HepG2 (cell line): ENCODE data around the gene ANKRD52. TPM values are rescaled to one million over a fixed set of nuclear protein-coding genes. Genes with fewer than 3 reads are reported as not detected.
A peak's percentile ranks its signal among the peaks of the same experiment; 100 is the strongest.

Experiments
- AGO2 ChIP-seq: fragments of 200-400 bp; formaldehyde crosslinking; optimal IDR thresholded peaks from 2 replicates; pipeline ENCODE3; 2017; ENCODE audit warnings: mild to moderate bottlenecking, low read depth, low read length, moderate library complexity
- FOXC1 ChIP-seq: sonication (generic); formaldehyde crosslinking; IDR thresholded peaks from 2 replicates; pipeline ENCODE4 v1.8.0; 2022; ENCODE audit warnings: mild to moderate bottlenecking, missing genetic modification reagents, borderline replicate concordance
- KDM6A ChIP-seq: IDR thresholded peaks from 2 replicates; pipeline ENCODE4 v1.6.1; 2016; ENCODE audit warnings: low read depth
- MBD4 ChIP-seq: IDR thresholded peaks from 2 replicates; pipeline ENCODE4 v1.6.1; 2012; ENCODE audit warnings: low read length, inconsistent platforms, borderline replicate concordance
- MED13 ChIP-seq: sonication (generic); formaldehyde crosslinking; IDR thresholded peaks from 2 replicates; pipeline ENCODE4 v1.5.0; 2020; ENCODE audit warnings: missing genetic modification reagents
- NCOA2 ChIP-seq: sonication (generic); formaldehyde crosslinking; IDR thresholded peaks from 2 replicates; pipeline ENCODE4 v1.8.0; 2022; ENCODE audit warnings: inconsistent platforms
- NR0B2 ChIP-seq: sonication (generic); formaldehyde crosslinking; IDR thresholded peaks from 2 replicates; pipeline ENCODE4 v1.4.0; 2020; ENCODE audit warnings: mild to moderate bottlenecking, missing genetic modification reagents
- REL ChIP-seq: sonication (generic); formaldehyde crosslinking; conservative IDR thresholded peaks from 2 replicates; pipeline ENCODE4 v1.8.0; 2022; ENCODE audit warnings: mild to moderate bottlenecking, missing genetic modification reagents, moderate library complexity
- REST ChIP-seq, 2 experiments: IDR thresholded peaks; 2 replicates each; pipeline ENCODE4 v1.6.1; 2011 to 2012; ENCODE audit warnings: low read length in 2 of 2, borderline replicate concordance in 1 of 2, low read depth in 1 of 2, mild to moderate bottlenecking in 1 of 2, moderate library complexity in 1 of 2
- REXO4 ChIP-seq: sonication (generic); formaldehyde crosslinking; IDR thresholded peaks from 2 replicates; pipeline ENCODE4 v1.8.0; 2022; ENCODE audit warnings: missing genetic modification reagents, mild to moderate bottlenecking, borderline replicate concordance
- SMYD3 ChIP-seq: sonication (generic); formaldehyde crosslinking; IDR thresholded peaks from 2 replicates; pipeline ENCODE4 v1.8.1; 2023; ENCODE audit warnings: mild to moderate bottlenecking, missing genetic modification reagents
- TCF7L2 ChIP-seq: IDR thresholded peaks from 2 replicates; pipeline ENCODE4 v1.6.1; 2011; ENCODE audit warnings: mild to moderate bottlenecking, low read depth, low read length, moderate library complexity
- UBTF ChIP-seq: sonication (generic); formaldehyde crosslinking; IDR thresholded peaks from 2 replicates; pipeline ENCODE4 v1.4.0; 2020; ENCODE audit warnings: mild to moderate bottlenecking, missing genetic modification reagents
- YEATS2 ChIP-seq: sonication (generic); formaldehyde crosslinking; IDR thresholded peaks from 2 replicates; pipeline ENCODE4 v1.4.0; 2020; ENCODE audit warnings: missing genetic modification reagents, borderline replicate concordance
- ZBTB8A ChIP-seq: sonication (generic); formaldehyde crosslinking; IDR thresholded peaks from 2 replicates; pipeline ENCODE4 v1.4.0; 2020; ENCODE audit warnings: mild to moderate bottlenecking, low read depth, missing genetic modification reagents, borderline replicate concordance
- ZNF121 ChIP-seq: sonication (generic); formaldehyde crosslinking; IDR thresholded peaks from 2 replicates; pipeline ENCODE4 v1.5.0; 2020; ENCODE audit warnings: mild to moderate bottlenecking, missing genetic modification reagents
- ZNF263 ChIP-seq: sonication (generic); formaldehyde crosslinking; IDR thresholded peaks from 2 replicates; pipeline ENCODE4 v1.4.0; 2020; ENCODE audit warnings: missing genetic modification reagents
- ZNF33B ChIP-seq: sonication (generic); formaldehyde crosslinking; IDR thresholded peaks from 2 replicates; pipeline ENCODE4 v1.5.1; 2020; ENCODE audit warnings: mild to moderate bottlenecking, missing genetic modification reagents
- ZNF430 ChIP-seq: sonication (generic); formaldehyde crosslinking; IDR thresholded peaks from 2 replicates; pipeline ENCODE4 v1.9.0; 2021; ENCODE audit warnings: mild to moderate bottlenecking, missing genetic modification reagents
- ZNF432 ChIP-seq: sonication (generic); formaldehyde crosslinking; IDR thresholded peaks from 2 replicates; pipeline ENCODE4 v1.5.0; 2020; ENCODE audit warnings: missing genetic modification reagents, mild to moderate bottlenecking, borderline replicate concordance
- ZNF720 ChIP-seq: sonication (generic); formaldehyde crosslinking; IDR thresholded peaks from 2 replicates; pipeline ENCODE4 v1.4.0; 2020; ENCODE audit warnings: missing genetic modification reagents
- ZNF784 ChIP-seq: sonication (generic); formaldehyde crosslinking; IDR thresholded peaks from 2 replicates; pipeline ENCODE4 v1.5.1; 2020; ENCODE audit warnings: missing genetic modification reagents, mild to moderate bottlenecking, borderline replicate concordance
- ZSCAN20 ChIP-seq: sonication (generic); formaldehyde crosslinking; IDR thresholded peaks from 2 replicates; pipeline ENCODE4 v1.4.0; 2020; ENCODE audit warnings: missing genetic modification reagents, mild to moderate bottlenecking, borderline replicate concordance
- polyA plus RNA-seq, 8 experiments: library from polyadenylated mRNA; depleted of rRNA in 3 of 8; stranded (reverse) in 7 of 8; unstranded in 1 of 8; fragments of >200 nt; fragmentation: Illumina TruSeq in 4 of 8; extraction: Trizol in 4 of 8; gene quantifications; 2 replicates each; pipeline versions ENCODE4 v1.2.1 to v1.2.3, GENCODE V29; 2011 to 2016; ENCODE audit warnings: low read depth in 4 of 8, missing spikeins in 1 of 8, mixed read lengths in 1 of 8; ENCODE audit not compliant: insufficient read depth in 1 of 8
- total RNA-seq, 5 experiments: library from RNA; depleted of rRNA; stranded (reverse); fragments of >200 nt; fragmentation: Illumina TruSeq; extraction: Trizol; gene quantifications; 2 replicates each; pipeline ENCODE4 v1.2.3, GENCODE V29; 2016; ENCODE audit warnings: low read depth in 1 of 5

The ANKRD52 gene
- total and polyA plus RNA-seq, 2 of the 13 experiments (the other 11 are each of a cell fraction or from before 2014, with no cell fraction given), result 7.8 to 9.2 TPM

GRCh38 chr12:56221757-56222530 is 36.2 kb downstream of the ANKRD52 start, which contains the start of gene RNF41 (continued):
- TF ChIP-seq REST (IDR thresholded peaks at IDR 0.05; ENCODE audit: borderline replicate concordance in 1 of 2, low read depth in 1 of 2, low read length in 2 of 2) (no peak), ZSCAN20 (CRISPR knock-in tag) (no peak), YEATS2 (CRISPR knock-in tag) (peak; percentile 82), REL (CRISPR knock-in tag) (no peak), NCOA2 (CRISPR knock-in tag) (peak; percentile 21; the same call in 1 of the 2 replicates), FOXC1 (peak; percentile 82; the same call in 1 of the 2 replicates), KDM6A (CRISPR knock-in tag) (no peak), ZNF720 (CRISPR knock-in tag) (no peak), AGO2 (peak; percentile 55), ZNF432 (CRISPR knock-in tag) (no peak), UBTF (CRISPR knock-in tag) (peak; percentile 71), ZNF121 (CRISPR knock-in tag) (peak; percentile 58; the same call in 1 of the 2 replicates), MBD4 (no peak), ZBTB8A (CRISPR knock-in tag) (peak; percentile 83; the same call in 1 of the 2 replicates), ZNF430 (CRISPR knock-in tag) (no peak), ZNF263 (CRISPR knock-in tag) (peak; percentile 73), NR0B2 (CRISPR knock-in tag) (no peak), ZNF784 (CRISPR knock-in tag) (peak; percentile 85; the same call in 1 of the 2 replicates), TCF7L2 (no peak), REXO4 (CRISPR knock-in tag) (no peak), ZNF33B (peak; percentile 94; the same call in 1 of the 2 replicates), SMYD3 (CRISPR knock-in tag) (0 out of 2 replicates have a peak, but pooled peaks have one; percentile 52), MED13 (CRISPR knock-in tag) (peak; percentile 78; the same call in 1 of the 2 replicates)
